SU-DHL-6 (cell line): Measurements from ENCODE around the gene MMP23B.
"Not testable (repeated sequence)": the region's sequence is repeated elsewhere in the genome, so short reads cannot be mapped to it uniquely, and the experiment has no call there.

Experiments
- H2AFZ ChIP-seq: fragments of 200-600 bp; sonication (generic); 2 replicates; pipeline ENCODE4 v1.6.1; 2014; ENCODE audit warnings: low read depth, mild to moderate bottlenecking, moderate library complexity, mixed read lengths, antibody characterized with exemption, low read length; ENCODE audit not compliant: severe bottlenecking
- H3F3A ChIP-seq: fragments of 200-600 bp; shearing (Covaris generic); 2 replicates; pipeline ENCODE4 v1.6.0; 2016; ENCODE audit warnings: antibody characterized with exemption, mild to moderate bottlenecking; ENCODE audit not compliant: insufficient read depth
- H3K27ac ChIP-seq: fragments of 200-600 bp; sonication (generic); 2 replicates; pipeline ENCODE4 v1.5.1; 2016; ENCODE audit warnings: low read depth, mild to moderate bottlenecking, low read length, moderate library complexity, mixed read lengths
- H3K27me3 ChIP-seq: fragments of 200-600 bp; sonication (generic), shearing (Covaris generic); 2 replicates; pipeline ENCODE4 v1.6.0; 2014; ENCODE audit warnings: mild to moderate bottlenecking, low read length
- H3K36me3 ChIP-seq: fragments of 200-600 bp; sonication (generic); 2 replicates; pipeline ENCODE4 v1.6.1; 2014; ENCODE audit warnings: mild to moderate bottlenecking, low read length, mixed read lengths
- H3K4me2 ChIP-seq: fragments of 300-600, 200-600 bp; shearing (Covaris generic), sonication (generic); 2 replicates; pipeline ENCODE4 v1.6.0; 2014; ENCODE audit warnings: low read length, low read depth, mild to moderate bottlenecking; ENCODE audit not compliant: poor library complexity, severe bottlenecking
- H3K4me3 ChIP-seq: fragments of 200-600 bp; sonication (generic); 2 replicates; pipeline ENCODE4 v1.5.1; 2014; ENCODE audit warnings: antibody characterized with exemption, low read length, mild to moderate bottlenecking, mixed read lengths; ENCODE audit not compliant: insufficient read depth, poor library complexity, severe bottlenecking
- H3K79me2 ChIP-seq: fragments of 200-600 bp; sonication (generic); 2 replicates; pipeline ENCODE4 v1.6.1; 2014; ENCODE audit warnings: mild to moderate bottlenecking, low read length, moderate library complexity; ENCODE audit not compliant: insufficient read depth
- H3K9ac ChIP-seq: fragments of 200-600 bp; sonication (generic); 2 replicates; pipeline ENCODE4 v1.7.0; 2014; ENCODE audit warnings: mild to moderate bottlenecking, low read length
- H3K9me2 ChIP-seq: fragments of 200-600 bp; sonication (generic); replicated peaks from 2 replicates; pipeline ENCODE4 v1.6.1; 2014; ENCODE audit warnings: low read length; ENCODE audit not compliant: insufficient read depth
- H3K9me3 ChIP-seq: fragments of 200-600 bp; sonication (generic); 2 replicates; pipeline ENCODE4 v1.6.1; 2014; ENCODE audit warnings: low read length, mixed read lengths; ENCODE audit not compliant: insufficient read depth
- H4K20me1 ChIP-seq: fragments of 200-600 bp; sonication (generic); 2 replicates; pipeline ENCODE4 v1.6.1; 2014; ENCODE audit warnings: low read depth, mild to moderate bottlenecking, antibody characterized with exemption, low read length, moderate library complexity, mixed read lengths
- CTCF ChIP-seq: fragments of 200-600 bp; sonication (generic); IDR thresholded peaks from one replicate; pipeline ENCODE4 v1.5.1; 2017; ENCODE audit warnings: antibody characterized with exemption, mild to moderate bottlenecking, low read length, moderate library complexity; ENCODE audit not compliant: insufficient read depth, poor library complexity, severe bottlenecking
- EZH2phosphoT487 ChIP-seq: fragments of 200-600 bp; sonication (generic), shearing (Covaris generic); conservative IDR thresholded peaks from 2 replicates; pipeline ENCODE4 v1.6.1; 2018; ENCODE audit warnings: mild to moderate bottlenecking, antibody characterized with exemption, low read length, moderate library complexity, mixed read lengths

The MMP23B gene

GRCh38 chr1:1662830-1663560, 31.0 kb downstream of the MMP23B start:
- not testable (repeated sequence) for H2AFZ ChIP-seq

GRCh38 chr1:1664318-1664717, 32.3 kb downstream of the MMP23B start:
- H3K9me3 ChIP-seq, H3K4me2 ChIP-seq, H3K79me2 ChIP-seq, H3K27ac ChIP-seq, H3K4me3 ChIP-seq, H3K9me2 ChIP-seq, H2AFZ ChIP-seq, H3K36me3 ChIP-seq, H4K20me1 ChIP-seq, H3F3A ChIP-seq, H3K27me3 ChIP-seq, H3K9ac ChIP-seq: not testable (repeated sequence)

More at GRCh38 chr1:1662830-1663560, 31.0 kb downstream of the MMP23B start:
- H3K9ac ChIP-seq, H3K9me3 ChIP-seq, H3K9me2 ChIP-seq, H3K27me3 ChIP-seq, H4K20me1 ChIP-seq, H3K4me3 ChIP-seq, H3K4me2 ChIP-seq, H3K36me3 ChIP-seq, H3K27ac ChIP-seq, H3F3A ChIP-seq, H3K79me2 ChIP-seq: not testable (repeated sequence)

GRCh38 chr1:1664941-1665814, 33.2 kb downstream of the MMP23B start:
- TF ChIP-seq EZH2phosphoT487: no peak
- TF ChIP-seq CTCF: no peak
- H3K9me2 ChIP-seq: no peaks in the 10 kb centered on the region
- no peak overlapping the region for H3K9ac ChIP-seq
- H2AFZ ChIP-seq: no peak overlapping the region
- H3K27me3 ChIP-seq: no peaks in the 10 kb centered on the region
- H3K4me3 ChIP-seq: no peak overlapping the region
- H3K79me2 ChIP-seq: no peaks in the 10 kb centered on the region
- H3K9me3 ChIP-seq: no peaks in the 10 kb centered on the region
- no peak overlapping the region for H3K27ac ChIP-seq
- no peaks in the 10 kb centered on the region for H4K20me1 ChIP-seq
- no peaks in the 10 kb centered on the region for H3F3A ChIP-seq
- H3K4me2 ChIP-seq: no peak overlapping the region
- H3K36me3 ChIP-seq: no peaks in the 10 kb centered on the region

GRCh38 chr1:1665815-1666251, 33.9 kb downstream of the MMP23B start:
- Histone ChIP-seq H3K36me3 (no peaks in the 10 kb centered on the region), H3K27ac (no peak overlapping the region), H2AFZ (no peak overlapping the region), H3K4me3 (no peak overlapping the region), H3K9me3 (no peaks in the 10 kb centered on the region), H3K27me3 (no peaks in the 10 kb centered on the region), H3K9me2 (no peaks in the 10 kb centered on the region), H3K79me2 (no peaks in the 10 kb centered on the region), H3K4me2 (no peak overlapping the region), H3F3A (no peaks in the 10 kb centered on the region), H4K20me1 (no peaks in the 10 kb centered on the region), H3K9ac (no peak overlapping the region)
- TF ChIP-seq CTCF (peak; percentile 26), EZH2phosphoT487 (no peak)
